RWPE2 (cell line): ENCODE results near the gene SH3YL1.

Experiments
- ATAC-seq: fragments of 200-7000 bp; cut with Tn5 transposase; 3 replicates; pipeline ENCODE4 v1.9.1; 2021; ENCODE audit warnings: low read depth
- DNase-seq: peaks from one replicate; pipeline ENCODE4 v3.0.0-alpha.2; 2020; ENCODE audit warnings: low spot score
- H3K27ac ChIP-seq: fragments of 450-650 bp; 2 replicates; pipeline ENCODE4 v1.5.1; 2017; ENCODE audit warnings: mild to moderate bottlenecking; ENCODE audit not compliant: poor library complexity, severe bottlenecking
- H3K27me3 ChIP-seq: fragments of 250-450 bp; sonication (Bioruptor Pico); 2 replicates; pipeline ENCODE4 v1.5.1; 2021; ENCODE audit warnings: mild to moderate bottlenecking, moderate library complexity; ENCODE audit not compliant: insufficient read depth, poor library complexity, severe bottlenecking
- H3K36me3 ChIP-seq: fragments of 250-450 bp; sonication (Bioruptor Pico); 2 replicates; pipeline ENCODE4 v1.5.1; 2020; ENCODE audit warnings: low read depth, mild to moderate bottlenecking, moderate library complexity
- H3K4me1 ChIP-seq: fragments of 250-450 bp; sonication (Bioruptor Pico); 2 replicates; pipeline ENCODE4 v1.5.1; 2021; ENCODE audit warnings: mild to moderate bottlenecking, moderate library complexity; ENCODE audit not compliant: insufficient read depth, poor library complexity, severe bottlenecking
- H3K4me3 ChIP-seq: fragments of 250-450 bp; sonication (Bioruptor Pico); 2 replicates; pipeline ENCODE4 v1.5.1; 2021; ENCODE audit warnings: mild to moderate bottlenecking, moderate library complexity; ENCODE audit not compliant: severe bottlenecking
- H3K9me3 ChIP-seq: fragments of 250-450 bp; sonication (Bioruptor Pico); 2 replicates; pipeline ENCODE4 v1.5.1; 2021; ENCODE audit warnings: mild to moderate bottlenecking, moderate library complexity; ENCODE audit not compliant: severe bottlenecking
- TF ChIP-seq, protein P1 (sequence below): fragments of 450-650 bp; IDR thresholded peaks from one replicate; pipeline ENCODE4 v1.5.1; 2017; ENCODE audit warnings: mild to moderate bottlenecking, moderate library complexity; ENCODE audit not compliant: poor library complexity, severe bottlenecking

Gene SH3YL1

DNA sequence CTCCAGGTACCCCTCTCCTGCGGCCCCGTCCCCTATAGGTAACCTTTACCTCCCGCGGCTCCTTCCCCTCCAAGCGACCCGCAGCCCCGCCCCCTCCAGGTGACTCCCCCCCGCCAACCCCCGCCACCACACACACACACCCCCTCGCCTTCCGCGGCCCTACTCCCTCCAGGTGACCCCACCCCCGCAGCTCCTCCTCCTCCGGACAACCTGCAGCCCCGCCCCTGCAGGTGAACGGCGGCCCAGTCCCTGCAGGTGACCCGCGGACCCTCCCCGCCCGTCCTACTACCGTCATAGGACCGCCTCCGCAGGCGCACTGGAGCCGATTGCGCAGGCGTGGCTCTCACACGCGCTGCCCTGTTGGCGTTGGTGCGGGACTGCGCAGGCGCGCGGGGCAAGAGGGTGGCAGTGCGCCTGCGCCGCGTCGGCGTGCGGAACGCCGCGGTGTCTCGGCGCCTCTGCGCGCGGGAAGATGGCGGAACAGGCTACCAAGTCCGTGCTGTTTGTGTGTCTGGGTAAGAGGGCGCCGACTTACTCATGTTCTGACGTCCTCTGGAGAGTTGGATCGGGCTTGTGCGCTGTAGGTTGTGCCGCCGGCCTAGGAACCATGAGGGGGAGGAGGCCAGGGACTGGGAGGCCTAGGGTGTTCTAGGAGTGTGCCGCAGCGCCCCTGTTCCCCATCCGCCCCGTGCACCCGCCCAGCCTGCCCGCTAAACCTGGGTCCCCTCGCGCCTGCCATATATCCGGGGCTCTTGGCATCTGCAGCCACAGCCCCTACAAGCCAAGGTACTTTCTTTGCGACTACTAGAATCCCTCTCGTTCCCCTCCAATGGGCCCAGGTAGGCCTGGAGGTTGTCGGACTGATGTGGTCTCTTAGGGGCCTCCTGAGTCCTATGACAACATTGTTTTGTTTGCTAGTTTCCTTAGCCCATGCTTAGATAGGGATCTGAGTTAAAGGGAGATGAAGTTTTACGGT is 949 bp upstream of the SH3YL1 start, which contains the start of gene ACP1:
TSS of gene ACP1 (plus strand) at position 455 of the 976 bp plus-strand sequence. CDS start at position 473, 18 bp downstream.
- ATAC-seq: peak; percentile 86
- DNase-seq: peak; percentile 99
- Histone ChIP-seq H3K27me3 (no peaks in the 10 kb centered on the region), H3K36me3 (peaks cover 15% of the 10 kb centered on the region), H3K27ac (peak within 1 kb of the TSS; percentile 58), H3K9me3 (no peaks in the 10 kb centered on the region), H3K4me3 (peak within 1 kb of the TSS; percentile 82), H3K4me1 (peaks cover 15% of the 10 kb centered on the region)
- TF ChIP-seq, protein P1, sequence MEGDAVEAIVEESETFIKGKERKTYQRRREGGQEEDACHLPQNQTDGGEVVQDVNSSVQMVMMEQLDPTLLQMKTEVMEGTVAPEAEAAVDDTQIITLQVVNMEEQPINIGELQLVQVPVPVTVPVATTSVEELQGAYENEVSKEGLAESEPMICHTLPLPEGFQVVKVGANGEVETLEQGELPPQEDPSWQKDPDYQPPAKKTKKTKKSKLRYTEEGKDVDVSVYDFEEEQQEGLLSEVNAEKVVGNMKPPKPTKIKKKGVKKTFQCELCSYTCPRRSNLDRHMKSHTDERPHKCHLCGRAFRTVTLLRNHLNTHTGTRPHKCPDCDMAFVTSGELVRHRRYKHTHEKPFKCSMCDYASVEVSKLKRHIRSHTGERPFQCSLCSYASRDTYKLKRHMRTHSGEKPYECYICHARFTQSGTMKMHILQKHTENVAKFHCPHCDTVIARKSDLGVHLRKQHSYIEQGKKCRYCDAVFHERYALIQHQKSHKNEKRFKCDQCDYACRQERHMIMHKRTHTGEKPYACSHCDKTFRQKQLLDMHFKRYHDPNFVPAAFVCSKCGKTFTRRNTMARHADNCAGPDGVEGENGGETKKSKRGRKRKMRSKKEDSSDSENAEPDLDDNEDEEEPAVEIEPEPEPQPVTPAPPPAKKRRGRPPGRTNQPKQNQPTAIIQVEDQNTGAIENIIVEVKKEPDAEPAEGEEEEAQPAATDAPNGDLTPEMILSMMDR: no peak

DNA sequence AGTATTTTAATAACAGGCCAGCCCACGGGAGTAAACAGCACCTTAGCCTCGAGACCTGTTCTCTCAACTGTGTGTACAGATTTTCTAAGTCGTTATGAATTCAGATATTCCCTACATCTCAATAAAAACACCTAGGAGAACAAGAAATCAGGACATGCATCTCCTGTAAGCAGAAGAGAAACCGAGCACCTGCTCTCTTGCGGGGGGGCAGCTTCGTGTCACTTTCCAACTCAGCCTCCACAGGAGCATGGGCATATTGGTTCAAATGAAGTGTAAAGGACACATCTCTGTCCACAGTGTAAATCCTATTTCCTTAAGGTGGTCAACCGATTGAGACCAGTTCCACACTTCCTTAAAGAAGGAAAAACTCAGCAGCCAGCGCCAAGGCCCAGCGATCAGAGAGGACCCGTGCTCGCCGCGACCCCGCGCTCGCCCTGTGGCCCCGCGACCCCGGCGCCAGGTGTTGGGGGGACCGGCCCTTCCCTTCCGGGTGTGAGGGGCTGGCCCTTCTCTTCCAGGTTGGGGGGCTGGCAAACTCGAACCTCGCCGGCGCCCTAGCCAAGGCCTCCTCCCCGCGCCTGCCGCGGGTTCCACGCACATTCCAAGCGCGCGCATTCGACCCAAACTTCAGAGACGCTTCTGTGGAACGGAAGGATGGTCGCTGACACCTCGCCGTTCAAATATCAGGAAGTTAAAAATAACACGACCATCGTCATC is 652 bp downstream of the SH3YL1 start:
- DNase-seq (no peak), ATAC-seq (no peak)
- Histone ChIP-seq H3K27me3 (no peaks in the 10 kb centered on the region), H3K4me1 (peaks cover 15% of the 10 kb centered on the region), H3K27ac (peak overlapping the region; percentile 58), H3K36me3 (peaks cover 30% of the 10 kb centered on the region), H3K9me3 (peaks cover 3% of the 10 kb centered on the region), H3K4me3 (peak overlapping the region; percentile 82)
- TF ChIP-seq, protein P1: no peak

DNA sequence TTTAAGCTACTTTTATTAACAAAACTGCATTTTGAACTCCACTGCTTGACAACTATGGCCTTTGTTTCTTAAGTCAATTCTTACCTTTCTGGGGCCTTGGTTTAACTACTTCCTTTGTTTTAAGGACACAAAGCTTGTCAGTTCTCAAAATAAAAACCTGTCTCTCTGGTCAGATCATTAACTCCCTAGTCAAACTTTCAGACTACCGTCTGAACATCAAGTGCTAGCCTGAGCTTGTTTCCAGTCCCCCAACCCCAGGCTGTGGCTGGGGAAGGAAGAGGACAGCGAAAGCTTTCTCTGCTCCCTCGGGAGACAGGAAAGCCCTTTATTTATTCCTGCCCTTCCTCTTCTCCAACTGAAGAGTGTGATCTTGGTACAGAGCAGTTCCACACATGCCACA is 1.7 kb downstream of the SH3YL1 start:
- H3K36me3 ChIP-seq: peaks cover 24% of the 10 kb centered on the region
- peaks cover 9% of the 10 kb centered on the region for H3K9me3 ChIP-seq
- no peaks in the 10 kb centered on the region for H3K27me3 ChIP-seq
- TF ChIP-seq, protein P1: no peak
- H3K4me1 ChIP-seq: peaks cover 15% of the 10 kb centered on the region
- DNase-seq (no peak), ATAC-seq (no peak)
- no peak overlapping the region for H3K27ac ChIP-seq
- H3K4me3 ChIP-seq: no peak overlapping the region

DNA sequence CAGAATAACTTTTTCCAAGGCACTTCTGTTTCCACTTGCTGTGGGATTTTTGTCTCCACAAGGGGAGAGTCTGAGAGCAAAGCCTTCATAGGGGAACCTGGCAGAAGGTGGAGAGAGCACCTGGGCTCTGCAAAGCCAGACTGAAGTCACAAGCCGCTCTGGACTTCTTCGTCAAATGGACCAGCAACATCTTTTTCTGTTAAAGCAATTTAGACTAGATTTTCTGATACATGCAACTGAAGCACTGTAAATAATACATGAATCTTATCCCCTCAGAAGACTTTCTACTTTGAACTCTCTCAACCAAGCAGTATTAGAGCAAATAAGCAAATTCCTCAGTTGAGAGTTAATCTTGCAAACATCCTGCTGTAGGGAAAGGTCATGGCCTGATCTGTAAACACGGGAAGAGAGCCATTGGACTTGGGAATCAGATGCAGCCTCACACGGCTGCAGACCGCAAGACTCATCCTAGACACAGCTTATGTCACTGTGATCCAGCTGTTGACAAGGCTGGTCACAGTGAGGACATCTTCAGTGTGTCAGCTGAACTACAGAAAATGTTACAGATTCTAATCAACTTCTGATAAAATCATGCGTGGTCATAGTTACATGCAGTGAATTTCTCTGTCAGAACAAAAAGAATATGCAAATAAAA is 3.2 kb downstream of the SH3YL1 start:
- peaks cover 9% of the 10 kb centered on the region for H3K9me3 ChIP-seq
- H3K36me3 ChIP-seq: peaks cover 22% of the 10 kb centered on the region

More for the DNA sequence above, 3.2 kb downstream of the SH3YL1 start:
- ATAC-seq (no peak), DNase-seq (no peak)
- H3K27ac ChIP-seq: no peak overlapping the region
- peaks cover 4% of the 10 kb centered on the region for H3K4me1 ChIP-seq
- H3K27me3 ChIP-seq: no peaks in the 10 kb centered on the region
- TF ChIP-seq, protein P1: no peak
- H3K4me3 ChIP-seq: no peak overlapping the region
